Measurements from ENCODE around the gene PCDH1.

DNA sequence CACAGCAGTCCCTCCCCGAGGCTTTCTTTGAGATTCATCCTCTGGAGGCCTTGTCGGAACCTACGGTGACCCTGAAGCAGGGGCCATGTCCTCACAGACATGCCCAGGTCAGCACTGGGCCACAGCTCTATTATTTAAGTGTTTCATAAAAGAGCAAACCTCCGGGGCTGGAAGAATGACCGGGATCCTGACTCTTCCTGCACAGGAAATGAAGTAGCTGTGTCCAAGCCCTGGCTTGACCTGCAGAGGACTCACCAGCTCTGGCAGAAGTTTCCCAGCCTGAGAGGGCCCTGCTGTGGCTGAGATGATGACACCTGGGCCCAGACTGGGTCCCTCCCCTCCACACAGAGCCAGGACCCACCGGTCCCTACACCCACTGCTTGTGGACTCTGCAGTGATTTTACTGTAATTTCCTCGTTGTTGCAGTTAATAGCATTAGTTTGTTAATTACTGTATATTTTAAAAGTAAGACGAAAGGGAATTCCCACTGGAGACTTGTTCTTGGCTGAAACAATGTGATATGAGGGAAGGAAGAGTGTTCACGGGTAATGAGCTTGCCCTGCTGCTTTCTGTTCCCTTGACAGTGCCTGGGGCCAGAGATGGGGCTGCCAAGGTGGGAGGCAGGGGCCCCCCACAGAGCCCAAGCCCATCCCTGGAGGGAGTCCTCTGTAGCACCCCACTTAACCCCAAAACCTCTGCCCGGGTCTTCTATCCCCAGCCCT, 72.2 kb downstream of the PCDH1 start:
- TF ChIP-seq, protein P1, sequence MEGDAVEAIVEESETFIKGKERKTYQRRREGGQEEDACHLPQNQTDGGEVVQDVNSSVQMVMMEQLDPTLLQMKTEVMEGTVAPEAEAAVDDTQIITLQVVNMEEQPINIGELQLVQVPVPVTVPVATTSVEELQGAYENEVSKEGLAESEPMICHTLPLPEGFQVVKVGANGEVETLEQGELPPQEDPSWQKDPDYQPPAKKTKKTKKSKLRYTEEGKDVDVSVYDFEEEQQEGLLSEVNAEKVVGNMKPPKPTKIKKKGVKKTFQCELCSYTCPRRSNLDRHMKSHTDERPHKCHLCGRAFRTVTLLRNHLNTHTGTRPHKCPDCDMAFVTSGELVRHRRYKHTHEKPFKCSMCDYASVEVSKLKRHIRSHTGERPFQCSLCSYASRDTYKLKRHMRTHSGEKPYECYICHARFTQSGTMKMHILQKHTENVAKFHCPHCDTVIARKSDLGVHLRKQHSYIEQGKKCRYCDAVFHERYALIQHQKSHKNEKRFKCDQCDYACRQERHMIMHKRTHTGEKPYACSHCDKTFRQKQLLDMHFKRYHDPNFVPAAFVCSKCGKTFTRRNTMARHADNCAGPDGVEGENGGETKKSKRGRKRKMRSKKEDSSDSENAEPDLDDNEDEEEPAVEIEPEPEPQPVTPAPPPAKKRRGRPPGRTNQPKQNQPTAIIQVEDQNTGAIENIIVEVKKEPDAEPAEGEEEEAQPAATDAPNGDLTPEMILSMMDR (conservative IDR thresholded peaks at IDR 0.05 in 1 of 2, IDR thresholded peaks at IDR 0.05 in 1 of 2; ENCODE audit: extremely low read depth in 1 of 2, insufficient read depth in 1 of 2, low read depth in 1 of 2, low read length in 2 of 2): no peak
- TF ChIP-seq EZH2 (IDR thresholded peaks at IDR 0.05; ENCODE audit: borderline replicate concordance, low read length): no peak
